Vagina (tissue), 2 donors: ENCODE measurements around the gene ANKRD22.

Experiments
- POLR2A ChIP-seq, 2 donors: fragments of 450-650 bp; IDR thresholded peaks; one replicate each; pipeline ENCODE4 v1.6.1; 2017; ENCODE audit warnings: antibody characterized with exemption in 2 of 2, mild to moderate bottlenecking in 2 of 2, moderate library complexity in 2 of 2
- POLR2AphosphoS5 ChIP-seq, 2 donors: sonication (generic); formaldehyde crosslinking; IDR thresholded peaks; one replicate each; pipeline ENCODE4 v1.9.0; 2017; ENCODE audit warnings: antibody characterized with exemption in 2 of 2, mild to moderate bottlenecking in 2 of 2, low read depth in 1 of 2; ENCODE audit not compliant: insufficient read depth in 1 of 2
- TF ChIP-seq, protein P1 (sequence below), 3 experiments: fragments of 450-650 bp in 2 of 3; fragments of 200-600 bp in 1 of 3; sonication (generic) in 1 of 3; IDR thresholded peaks; one replicate each; pipeline ENCODE4 v1.5.1; 2017 to 2019; ENCODE audit warnings: antibody characterized with exemption in 3 of 3, mild to moderate bottlenecking in 2 of 3, moderate library complexity in 2 of 3

DNA sequence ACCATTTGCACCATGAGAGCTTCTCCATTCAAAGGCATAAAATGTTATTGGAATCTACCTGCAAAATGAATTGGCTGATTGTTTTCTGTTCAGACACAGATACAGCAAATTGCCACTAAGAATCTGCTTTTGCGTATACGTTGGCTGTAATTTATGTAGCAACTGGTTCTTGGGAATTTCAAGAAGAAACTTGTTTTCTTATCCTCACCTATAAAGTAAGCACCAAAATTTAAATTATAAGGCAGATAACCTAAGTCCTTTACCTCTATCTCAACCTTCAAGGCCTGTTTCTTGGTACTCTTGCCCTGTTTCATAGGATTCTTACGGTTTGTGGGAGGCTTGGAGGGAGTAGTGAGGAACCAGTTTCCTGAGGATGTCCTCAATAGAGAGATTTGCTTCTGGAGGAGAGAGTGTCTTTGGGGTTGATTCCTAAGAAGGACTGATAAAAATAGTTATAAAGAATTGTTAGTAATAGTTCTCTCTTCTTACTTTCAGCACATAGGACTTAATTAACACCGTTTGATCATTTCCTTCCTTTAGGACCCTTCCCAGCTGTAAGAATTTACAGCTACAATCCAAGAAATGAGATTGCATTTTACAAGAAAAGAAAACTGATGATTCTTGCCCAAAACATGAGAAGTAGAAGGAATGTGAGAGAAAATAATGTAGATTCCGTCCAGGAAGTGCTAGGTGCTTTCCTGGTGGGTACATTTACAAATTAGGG lies 30.4 kb upstream of the ANKRD22 start:
- TF ChIP-seq, protein P1, sequence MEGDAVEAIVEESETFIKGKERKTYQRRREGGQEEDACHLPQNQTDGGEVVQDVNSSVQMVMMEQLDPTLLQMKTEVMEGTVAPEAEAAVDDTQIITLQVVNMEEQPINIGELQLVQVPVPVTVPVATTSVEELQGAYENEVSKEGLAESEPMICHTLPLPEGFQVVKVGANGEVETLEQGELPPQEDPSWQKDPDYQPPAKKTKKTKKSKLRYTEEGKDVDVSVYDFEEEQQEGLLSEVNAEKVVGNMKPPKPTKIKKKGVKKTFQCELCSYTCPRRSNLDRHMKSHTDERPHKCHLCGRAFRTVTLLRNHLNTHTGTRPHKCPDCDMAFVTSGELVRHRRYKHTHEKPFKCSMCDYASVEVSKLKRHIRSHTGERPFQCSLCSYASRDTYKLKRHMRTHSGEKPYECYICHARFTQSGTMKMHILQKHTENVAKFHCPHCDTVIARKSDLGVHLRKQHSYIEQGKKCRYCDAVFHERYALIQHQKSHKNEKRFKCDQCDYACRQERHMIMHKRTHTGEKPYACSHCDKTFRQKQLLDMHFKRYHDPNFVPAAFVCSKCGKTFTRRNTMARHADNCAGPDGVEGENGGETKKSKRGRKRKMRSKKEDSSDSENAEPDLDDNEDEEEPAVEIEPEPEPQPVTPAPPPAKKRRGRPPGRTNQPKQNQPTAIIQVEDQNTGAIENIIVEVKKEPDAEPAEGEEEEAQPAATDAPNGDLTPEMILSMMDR (IDR thresholded peaks at IDR 0.05) = no peak
- no peak for TF ChIP-seq POLR2A (IDR thresholded peaks at IDR 0.05)
- no peak for TF ChIP-seq POLR2AphosphoS5 (IDR thresholded peaks at IDR 0.05; ENCODE audit: insufficient read depth in 1 of 2, low read depth in 1 of 2)
